Activated T-cell treated with anti-CD3 and anti-CD28 coated beads for 4 hours (primary cell): ENCODE data around the gene DRAP1.

Experiments
- DNase-seq: peaks from one replicate; pipeline ENCODE4 v3.0.0-alpha.2; 2020

Gene DRAP1

GRCh38 chr11:65919141-65919572 is at the start of gene DRAP1:
TSS of gene DRAP1 (plus strand) at chr11:65919426. CDS start at chr11:65919502, 76 bp downstream.
- peak; percentile 99 for DNase-seq

DNA sequence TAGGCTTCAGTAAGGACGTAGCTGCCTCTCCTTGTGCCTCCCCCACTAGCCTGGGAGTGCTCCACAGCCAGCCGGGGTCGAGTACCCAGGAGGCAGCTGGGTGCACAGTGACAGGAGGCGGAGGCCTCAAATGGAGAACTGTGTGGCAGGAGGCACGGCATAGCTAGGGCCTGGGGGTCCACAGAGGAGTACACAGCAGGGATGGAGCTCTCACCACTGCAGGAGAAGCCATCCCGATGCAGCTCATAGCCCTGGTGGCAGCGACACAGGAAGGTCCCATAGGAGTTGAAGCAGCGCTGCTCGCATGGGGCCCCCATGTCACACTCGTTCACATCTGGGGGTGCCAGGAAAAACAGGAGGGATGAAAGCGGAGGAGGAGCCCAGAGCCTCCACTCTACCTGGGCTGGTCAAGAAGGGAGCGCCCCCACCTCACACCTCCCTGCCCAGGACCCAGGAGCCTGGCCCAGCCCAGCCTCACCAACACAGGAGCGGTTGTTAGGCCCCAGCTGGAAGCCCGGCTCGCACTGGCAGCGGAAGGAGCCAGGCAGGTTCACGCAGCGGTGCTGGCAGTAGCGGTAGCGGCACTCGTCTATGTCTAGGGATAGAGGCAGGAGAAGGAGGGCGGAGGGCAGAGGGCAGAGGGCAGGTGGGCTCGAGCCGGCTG is 49.5 kb upstream of the DRAP1 start:
- DNase-seq: no peak

GRCh38 chr11:65870307-65870658 is 48.9 kb upstream of the DRAP1 start:
- DNase-seq: no peak

GRCh38 chr11:65870706-65871681 is 48.2 kb upstream of the DRAP1 start:
- no peak for DNase-seq

DNA sequence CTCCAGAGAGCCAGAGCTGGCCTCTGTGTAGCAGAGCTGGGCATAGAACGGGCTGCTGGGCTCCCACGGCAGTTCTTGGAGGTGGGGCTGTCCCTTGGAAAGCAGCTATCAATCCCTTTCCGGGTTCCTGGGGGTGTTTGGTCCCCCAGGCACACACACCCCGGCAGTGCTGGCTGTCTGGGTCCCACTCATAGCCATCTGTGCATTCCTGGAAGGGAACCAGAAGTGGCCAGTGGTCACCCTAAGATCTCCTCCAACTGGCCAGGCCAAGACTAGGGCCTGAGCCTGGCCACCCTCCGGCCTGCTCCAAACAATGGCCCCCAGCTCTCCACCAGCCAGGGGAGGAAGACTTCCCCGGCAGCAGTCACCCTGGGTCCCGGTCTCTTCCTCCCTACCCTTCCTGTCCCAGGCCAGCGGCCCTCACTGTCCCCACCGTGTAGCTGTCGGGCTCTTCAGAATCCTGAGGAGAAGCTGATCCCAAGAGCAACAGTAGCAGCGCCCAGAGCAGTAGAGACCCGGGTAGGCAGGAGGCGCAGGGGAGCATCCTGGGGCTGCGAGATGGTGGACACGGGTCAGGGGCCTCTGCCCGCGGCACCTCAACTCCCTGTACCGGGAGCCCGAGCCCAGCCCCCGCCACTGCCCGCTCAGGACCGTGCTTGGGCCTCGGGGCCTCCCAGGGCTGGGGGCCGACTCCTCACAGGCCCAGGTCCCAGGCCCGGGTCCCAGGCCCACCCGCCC is 47.2 kb upstream of the DRAP1 start:
- DNase-seq: no peak

GRCh38 chr11:65872586-65873317 is 46.5 kb upstream of the DRAP1 start, which contains the start of gene EFEMP2:
TSS of gene EFEMP2 (minus strand) at chr11:65872800. CDS start at chr11:65872354, 446 bp downstream.
- no peak for DNase-seq

DNA sequence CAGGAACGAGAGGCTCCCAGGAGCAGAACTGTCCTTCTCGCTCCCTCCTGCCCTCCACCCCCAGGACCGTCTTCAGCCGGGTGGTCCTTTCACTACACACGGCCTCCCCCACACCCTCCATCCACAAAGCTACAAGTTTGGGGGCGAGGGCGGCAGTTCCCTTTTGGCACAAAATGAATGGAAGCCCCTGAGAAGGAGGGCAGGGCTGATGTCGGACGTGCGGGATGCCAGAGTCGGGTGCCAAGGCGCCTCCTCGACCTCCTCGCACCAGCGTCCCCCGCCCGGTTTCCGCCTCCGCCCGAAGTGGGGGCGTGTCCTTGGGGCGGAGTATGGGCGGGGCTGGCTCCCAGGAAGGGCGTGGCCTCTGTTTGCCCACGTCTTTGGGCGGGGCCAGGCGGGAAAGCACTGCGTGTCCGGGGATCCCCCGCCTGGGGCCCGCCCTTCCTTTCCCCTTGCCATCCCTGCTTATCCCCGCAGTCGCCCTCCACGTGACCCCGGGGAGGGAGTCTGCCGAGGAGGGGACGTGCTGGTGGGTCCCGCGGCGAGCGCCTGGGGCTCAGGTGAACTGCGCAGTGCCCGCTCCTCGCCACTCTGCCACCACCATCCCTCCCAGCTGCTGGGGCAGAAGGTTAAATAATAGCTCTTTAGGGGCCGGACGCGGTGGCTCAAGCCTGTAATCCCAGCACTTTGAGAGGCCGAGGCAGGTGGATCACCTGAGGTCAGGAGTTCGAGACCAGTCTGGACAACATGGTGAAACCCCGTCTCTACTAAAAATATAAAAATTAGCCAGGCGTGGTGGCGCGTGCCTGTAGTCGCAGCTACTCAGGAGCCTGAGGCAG is 45.7 kb upstream of the DRAP1 start:
- peak; percentile 97 for DNase-seq

- no peak for DNase-seq
These were observed 39.6 kb upstream of the DRAP1 start, which contains the start of gene CTSW for GRCh38 chr11:65879617-65880016. TSS of gene CTSW (plus strand) at chr11:65879837. CDS start at chr11:65879855, 18 bp downstream.

- DNase-seq: no peak
These were observed 39.2 kb upstream of the DRAP1 start for GRCh38 chr11:65880027-65880426.

DNA sequence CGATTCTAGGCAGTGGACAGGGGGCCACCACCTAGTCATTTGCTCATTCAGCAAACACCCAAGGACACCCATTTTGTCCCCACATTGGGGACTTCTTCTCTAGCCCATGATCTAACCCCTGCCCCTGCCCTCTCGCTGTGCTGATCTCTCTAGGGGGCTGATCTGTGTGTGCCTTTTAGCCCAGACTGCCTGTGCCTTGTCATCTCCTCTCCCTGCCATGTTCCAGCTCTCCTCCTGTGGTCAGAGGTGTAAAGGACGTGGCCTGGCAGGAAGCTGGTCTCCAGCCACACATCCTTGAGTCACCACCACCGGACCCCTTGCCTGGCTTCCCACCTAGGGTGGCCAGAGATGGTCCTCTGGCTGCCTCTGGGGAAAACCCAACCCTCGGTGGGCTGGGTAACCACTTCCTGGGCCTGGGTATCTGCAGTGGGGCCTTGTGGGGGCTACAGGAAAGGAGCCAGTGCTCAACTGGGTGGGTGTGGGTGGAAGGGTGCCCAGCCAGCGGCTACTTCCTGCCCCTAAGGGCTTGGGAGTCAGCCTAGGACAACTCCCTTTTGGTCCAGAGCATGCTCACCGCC is 38.3 kb upstream of the DRAP1 start:
- DNase-seq: no peak

DNA sequence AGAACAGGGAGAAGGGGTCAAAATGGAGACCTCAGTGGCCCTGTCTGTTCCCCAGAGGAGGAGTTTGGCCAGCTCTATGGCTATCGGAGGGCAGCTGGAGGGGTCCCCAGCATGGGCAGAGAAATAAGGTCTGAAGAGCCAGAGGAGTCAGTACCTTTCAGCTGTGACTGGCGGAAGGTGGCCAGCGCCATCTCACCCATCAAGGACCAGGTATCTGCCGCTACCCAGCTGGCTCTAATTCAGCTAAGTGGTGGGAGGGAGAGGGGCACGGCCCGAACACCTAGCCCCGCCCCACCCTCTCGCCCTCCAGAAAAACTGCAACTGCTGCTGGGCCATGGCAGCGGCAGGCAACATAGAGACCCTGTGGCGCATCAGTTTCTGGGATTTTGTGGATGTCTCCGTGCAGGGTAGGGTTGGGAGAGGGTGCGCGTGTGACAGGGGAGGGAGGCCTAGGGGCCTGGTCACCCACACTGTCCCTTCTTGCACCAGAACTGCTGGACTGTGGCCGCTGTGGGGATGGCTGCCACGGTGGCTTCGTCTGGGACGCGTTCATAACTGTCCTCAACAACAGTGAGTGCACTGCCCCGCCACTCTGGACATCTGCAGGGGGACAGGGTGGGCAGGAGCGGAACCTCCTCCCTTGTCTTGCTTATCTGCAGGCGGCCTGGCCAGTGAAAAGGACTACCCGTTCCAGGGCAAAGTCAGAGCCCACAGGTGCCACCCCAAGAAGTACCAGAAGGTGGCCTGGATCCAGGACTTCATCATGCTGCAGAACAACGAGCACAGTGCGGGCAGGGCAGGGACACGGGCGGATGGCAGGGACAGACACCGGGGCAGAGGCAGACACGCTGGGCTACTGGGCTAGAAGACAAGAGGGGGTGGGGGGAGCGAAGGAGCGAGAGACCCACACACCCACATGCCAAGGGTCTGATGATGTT is 36.8 kb upstream of the DRAP1 start:
- no peak for DNase-seq

- DNase-seq: no peak
These were observed 36.0 kb upstream of the DRAP1 start for GRCh38 chr11:65883058-65883761.

DNA sequence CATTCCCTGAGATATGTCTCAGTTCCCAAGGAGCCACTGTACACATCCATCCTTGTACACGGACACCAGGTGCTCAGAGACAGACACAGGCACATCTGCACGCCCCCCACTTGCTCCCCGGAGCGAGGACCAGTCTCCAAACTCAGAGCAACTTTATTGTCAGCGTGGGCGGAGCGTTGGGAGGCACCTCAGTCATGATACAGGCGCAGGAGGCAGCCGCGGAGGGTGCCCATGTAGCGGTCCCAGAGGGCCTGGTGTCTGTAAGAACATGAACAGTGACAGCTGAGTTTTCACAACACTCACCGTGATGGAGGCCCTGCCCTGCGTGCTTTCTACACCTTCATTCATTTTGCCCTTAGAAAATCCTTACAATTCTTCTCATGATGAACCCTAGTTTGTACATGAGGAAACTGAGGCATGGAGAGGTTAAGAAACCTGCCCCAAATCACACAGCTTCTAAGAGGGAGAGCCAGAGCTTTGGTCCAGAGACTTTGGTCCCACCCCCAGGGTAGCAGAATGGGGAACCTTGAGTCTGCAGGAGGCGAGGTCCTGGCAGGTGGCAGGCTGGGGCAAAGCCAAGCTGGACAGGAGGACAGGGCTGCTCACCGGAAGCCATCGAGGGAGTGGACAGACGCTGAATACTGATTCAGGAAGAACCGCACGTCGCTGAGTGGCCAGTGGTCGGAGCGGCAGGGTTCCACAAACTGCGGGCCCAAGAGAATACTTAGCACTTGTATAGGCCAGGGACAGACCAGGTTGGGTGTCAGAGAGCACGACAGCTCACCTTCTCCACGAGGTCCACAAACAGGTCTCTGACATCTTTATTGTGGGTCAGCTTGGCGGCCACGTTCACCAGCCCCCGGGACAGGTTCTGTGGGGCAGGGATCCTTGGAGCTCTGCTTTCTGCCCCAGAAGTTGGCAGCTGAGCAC is 35.2 kb upstream of the DRAP1 start:
- DNase-seq: no peak

DNA sequence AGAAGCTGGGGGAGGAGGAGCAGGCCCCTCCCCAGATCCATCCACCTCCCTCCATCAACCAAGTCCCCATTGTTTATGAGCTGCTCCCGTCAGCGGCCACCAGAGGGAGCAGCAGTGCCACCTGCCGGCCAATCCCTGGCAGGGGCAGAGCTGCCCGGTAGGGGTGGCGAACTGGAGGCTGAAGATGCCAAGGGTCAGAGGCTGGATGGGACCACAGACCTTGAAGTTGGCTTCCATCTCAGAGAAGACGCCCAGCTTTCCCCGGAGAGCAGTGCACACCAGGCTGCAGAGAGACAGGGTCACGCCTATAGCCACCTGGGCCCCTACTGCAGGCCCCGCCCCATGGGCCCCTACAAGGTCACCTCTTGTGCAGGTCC is 34.5 kb upstream of the DRAP1 start:
- peak; percentile 73 for DNase-seq

DNA sequence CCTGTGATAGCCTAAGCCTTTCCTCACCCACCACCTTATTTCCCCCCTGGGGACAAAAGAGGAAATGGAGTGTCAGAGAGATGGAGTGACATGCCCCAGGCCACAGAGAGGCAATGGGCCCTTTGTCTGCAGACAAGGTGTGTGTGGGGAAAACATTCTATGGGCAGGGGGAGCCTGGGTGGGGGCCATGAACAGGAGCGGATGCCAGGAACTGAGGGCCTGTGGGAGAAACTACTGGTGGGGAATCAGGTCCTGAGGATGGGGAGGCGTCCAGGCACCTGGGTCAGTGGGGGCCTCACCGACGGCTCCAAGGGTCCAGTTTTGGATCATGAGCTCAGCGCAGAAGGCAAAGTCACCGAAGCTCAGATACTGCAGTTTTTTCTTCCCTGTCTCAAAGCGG is 34.0 kb upstream of the DRAP1 start:
- no peak for DNase-seq

- DNase-seq: no peak
These were observed 33.3 kb upstream of the DRAP1 start for GRCh38 chr11:65885808-65886536.
